Cardiac fibroblast (primary cell): ENCODE results near the gene LRRC4C.

Experiments
- DNase-seq, 2 donors: peaks; one replicate each; pipeline versions ENCODE4 v3.0.0 to v3.0.0-alpha.2; 2010; ENCODE audit warnings: low read depth in 2 of 2
- H3K4me3 ChIP-seq, 2 donors: replicated peaks in 1 of 2; 1 replicate in 1 of 2; 2 replicates in 1 of 2; pipeline ENCODE4 v1.5.1; 2011; ENCODE audit warnings: low read depth in 2 of 2, low read length in 2 of 2, mild to moderate bottlenecking in 2 of 2, moderate library complexity in 1 of 2
- CTCF ChIP-seq: IDR thresholded peaks from one replicate; pipeline ENCODE4 v1.5.1; 2011; ENCODE audit warnings: low read depth, mild to moderate bottlenecking, low read length, inconsistent platforms

LRRC4C gene

GRCh38 chr11:40826601-40827000 lies 632.9 kb downstream of the LRRC4C start:
- no peak overlapping the region for H3K4me3 ChIP-seq
- no peak for TF ChIP-seq CTCF
- DNase-seq: no peak

- H3K4me3 ChIP-seq: no peak overlapping the region
- no peak for DNase-seq
- no peak for TF ChIP-seq CTCF
Measured at GRCh38 chr11:40825201-40825834, 634.1 kb downstream of the LRRC4C start.

- no peak overlapping the region for H3K4me3 ChIP-seq
- no peak for TF ChIP-seq CTCF
Measured at GRCh38 chr11:40819230-40819629, 640.2 kb downstream of the LRRC4C start.

GRCh38 chr11:40816976-40817375 lies 642.5 kb downstream of the LRRC4C start:
- H3K4me3 ChIP-seq: no peak overlapping the region
- no peak for TF ChIP-seq CTCF
- no peak for DNase-seq

More at GRCh38 chr11:40819230-40819629, 640.2 kb downstream of the LRRC4C start:
- DNase-seq: no peak

GRCh38 chr11:40797981-40798380 lies 661.5 kb downstream of the LRRC4C start:
- H3K4me3 ChIP-seq: no peak overlapping the region
- no peak for TF ChIP-seq CTCF
- no peak for DNase-seq

- no peak for TF ChIP-seq CTCF
- DNase-seq: no peak
- H3K4me3 ChIP-seq: no peak overlapping the region
Measured at GRCh38 chr11:40787224-40787623, 672.2 kb downstream of the LRRC4C start.

GRCh38 chr11:40763046-40763445 lies 696.4 kb downstream of the LRRC4C start:
- no peak for TF ChIP-seq CTCF
- DNase-seq: no peak
- H3K4me3 ChIP-seq: no peak overlapping the region
